Activated CD4-positive, alpha-beta T cell treated with anti-CD3 and anti-CD28 coated beads, Interleukin-2, amount 50 U/mL, for 48 hours (primary cell): Measurements from ENCODE around the gene MYO1A.
A peak's percentile ranks its signal among the peaks of the same experiment; 100 is the strongest.

Source experiments
- DNase-seq, 2 experiments: peaks; one replicate each; pipeline ENCODE4 v3.0.0-alpha.2; 2020

Gene MYO1A

GRCh38 chr12:57049890-57050289 is at the start of gene MYO1A:
Gene MYO1A, minus strand, starts transcription at chr12:57050129. Its CDS starts 1,806 bp downstream, at chr12:57048323.
- DNase-seq: no peak

- no peak for DNase-seq
Observed at GRCh38 chr12:57099047-57099714, 49.3 kb upstream of the MYO1A start.

GRCh38 chr12:57098546-57098945 is 48.6 kb upstream of the MYO1A start:
- no peak for DNase-seq

DNA sequence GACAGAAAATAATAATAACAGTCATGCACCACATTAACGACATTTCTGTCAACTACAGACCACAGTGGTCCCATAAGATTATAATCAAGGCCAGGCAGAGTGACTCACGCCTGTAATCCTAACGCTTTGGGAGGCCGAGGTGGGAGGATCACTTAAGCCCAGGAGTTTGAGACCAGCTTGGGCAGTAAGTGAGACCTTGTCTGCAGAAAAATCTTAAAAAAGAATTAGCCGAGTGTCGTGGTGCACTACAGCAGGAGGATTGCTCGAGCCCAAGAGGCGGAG is 47.6 kb upstream of the MYO1A start:
- no peak for DNase-seq

DNA sequence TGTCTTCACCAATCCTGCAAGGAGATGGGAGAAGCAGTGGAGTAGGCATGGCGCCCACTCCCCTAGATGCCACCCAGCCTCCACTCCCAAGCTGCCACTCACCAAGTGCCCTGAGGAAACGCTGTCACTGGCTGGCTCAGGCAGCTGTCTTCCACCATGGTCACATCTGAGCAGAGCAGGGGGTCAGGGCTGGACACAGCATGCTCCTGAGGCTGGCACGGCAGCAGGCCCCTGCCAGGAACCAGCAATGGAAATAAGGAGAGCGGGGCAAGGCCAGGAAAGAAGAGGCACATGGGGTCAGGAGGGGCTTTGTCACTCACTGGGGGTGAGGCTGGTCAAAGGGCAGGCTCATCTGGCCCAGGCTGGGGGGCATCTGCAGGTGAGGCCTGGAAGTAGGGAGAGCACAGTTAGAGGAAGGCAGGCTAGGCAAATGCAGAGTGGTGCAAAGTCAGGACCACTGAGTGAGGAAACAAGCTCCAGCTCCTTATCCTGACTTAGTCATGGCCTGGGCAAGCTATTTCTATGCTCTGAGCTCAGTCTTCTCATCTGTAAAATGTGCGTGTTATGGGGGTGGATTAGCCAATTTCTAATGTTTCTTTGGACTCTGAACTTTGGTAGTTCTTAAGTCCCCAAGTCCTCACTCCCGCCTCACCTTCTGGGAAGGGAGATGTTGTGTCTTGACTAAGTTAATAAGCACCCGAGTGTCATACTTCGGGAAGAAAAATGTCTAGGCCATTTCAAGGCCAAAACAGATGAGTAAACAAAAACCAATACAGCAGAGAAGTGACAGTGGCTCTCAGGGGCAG is 47.0 kb upstream of the MYO1A start:
- DNase-seq: no peak

DNA sequence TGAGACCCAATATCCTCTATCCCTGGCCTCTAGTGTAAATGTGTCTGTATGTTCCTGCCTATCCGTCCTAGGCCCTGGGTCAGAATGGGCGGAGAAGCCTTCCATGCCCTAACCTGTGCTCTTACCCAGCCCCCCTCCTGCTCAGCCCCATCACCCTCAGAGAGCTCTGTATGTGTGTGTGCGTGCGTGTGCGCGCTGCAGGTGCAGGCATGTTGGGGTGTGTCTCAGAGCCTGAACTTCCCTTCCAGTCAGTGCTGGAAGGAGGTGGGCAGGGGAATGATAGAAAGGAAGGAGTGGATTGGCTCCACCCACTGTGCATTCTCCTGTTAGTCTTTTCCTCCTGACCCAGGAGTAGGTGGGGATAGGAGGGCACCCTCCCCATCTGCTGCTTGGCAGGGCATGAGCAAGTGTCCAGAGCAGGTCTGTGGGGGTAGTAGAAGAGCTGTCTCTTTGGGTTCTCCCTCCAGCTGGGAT is 46.2 kb upstream of the MYO1A start:
- DNase-seq: no peak

DNA sequence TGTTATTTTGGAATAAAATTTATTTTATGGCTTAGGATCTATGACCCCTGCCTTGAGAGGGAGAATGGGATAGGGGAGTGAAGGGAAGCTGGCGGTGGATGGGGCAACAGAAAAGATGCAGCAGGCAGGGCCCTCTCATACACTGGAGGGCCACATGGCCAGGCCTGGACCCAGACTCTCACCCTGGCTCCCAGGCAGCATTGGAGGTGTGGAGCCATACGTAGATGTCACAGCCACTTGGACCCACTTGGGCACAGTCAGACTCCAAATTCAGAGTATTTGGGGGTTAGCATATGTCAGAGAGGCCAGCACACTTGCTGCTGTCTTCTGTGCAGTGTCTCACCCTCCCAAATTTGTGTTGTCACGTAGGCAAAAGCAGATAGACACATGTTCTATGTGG is 45.5 kb upstream of the MYO1A start:
- DNase-seq: no peak

DNA sequence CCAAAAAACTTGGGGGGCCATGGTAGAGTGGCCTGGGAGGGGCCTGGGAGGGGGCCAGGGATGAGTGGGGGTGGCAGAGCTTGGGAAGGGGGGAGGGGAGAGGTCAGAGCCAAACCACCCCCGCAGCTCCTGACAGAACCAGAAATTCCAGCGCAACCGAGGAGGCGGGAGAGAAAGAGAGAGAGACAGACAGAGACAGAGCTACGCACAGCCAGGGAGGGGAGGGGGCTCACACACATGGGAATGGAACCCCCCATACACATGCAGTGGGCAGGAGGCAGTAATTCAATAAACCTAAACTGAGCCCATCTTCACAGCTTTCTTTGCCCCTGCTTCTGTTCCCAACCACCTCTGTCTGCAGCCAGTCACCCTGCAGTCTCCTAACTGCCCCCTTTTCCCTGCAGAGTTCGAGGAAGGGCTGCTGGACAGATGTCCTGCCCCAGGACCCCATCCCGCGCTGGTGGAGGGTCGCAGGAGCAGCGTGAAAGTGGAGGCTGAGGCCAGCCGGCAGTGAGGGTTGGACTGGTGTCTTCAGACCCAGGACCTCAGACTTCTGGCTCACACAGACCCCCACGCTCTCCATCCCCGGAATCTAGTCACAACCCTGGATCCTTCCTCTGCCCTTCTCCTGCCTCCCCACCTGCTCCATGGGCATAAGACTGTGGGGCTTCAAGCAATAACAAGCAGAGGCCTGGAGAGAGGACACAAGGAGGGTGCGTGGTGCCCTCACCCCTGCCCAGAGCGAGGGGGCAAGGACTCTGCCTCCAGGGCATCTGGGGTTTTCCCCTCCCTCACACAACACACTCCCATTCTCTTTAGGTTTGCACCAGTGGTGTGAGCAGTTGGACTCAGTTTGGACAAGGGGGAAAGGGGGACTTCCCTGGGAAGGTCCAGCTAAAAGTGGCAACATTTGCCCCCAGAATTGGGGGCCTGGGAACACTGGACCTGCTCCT is 44.6 kb upstream of the MYO1A start:
- DNase-seq: no peak

DNA sequence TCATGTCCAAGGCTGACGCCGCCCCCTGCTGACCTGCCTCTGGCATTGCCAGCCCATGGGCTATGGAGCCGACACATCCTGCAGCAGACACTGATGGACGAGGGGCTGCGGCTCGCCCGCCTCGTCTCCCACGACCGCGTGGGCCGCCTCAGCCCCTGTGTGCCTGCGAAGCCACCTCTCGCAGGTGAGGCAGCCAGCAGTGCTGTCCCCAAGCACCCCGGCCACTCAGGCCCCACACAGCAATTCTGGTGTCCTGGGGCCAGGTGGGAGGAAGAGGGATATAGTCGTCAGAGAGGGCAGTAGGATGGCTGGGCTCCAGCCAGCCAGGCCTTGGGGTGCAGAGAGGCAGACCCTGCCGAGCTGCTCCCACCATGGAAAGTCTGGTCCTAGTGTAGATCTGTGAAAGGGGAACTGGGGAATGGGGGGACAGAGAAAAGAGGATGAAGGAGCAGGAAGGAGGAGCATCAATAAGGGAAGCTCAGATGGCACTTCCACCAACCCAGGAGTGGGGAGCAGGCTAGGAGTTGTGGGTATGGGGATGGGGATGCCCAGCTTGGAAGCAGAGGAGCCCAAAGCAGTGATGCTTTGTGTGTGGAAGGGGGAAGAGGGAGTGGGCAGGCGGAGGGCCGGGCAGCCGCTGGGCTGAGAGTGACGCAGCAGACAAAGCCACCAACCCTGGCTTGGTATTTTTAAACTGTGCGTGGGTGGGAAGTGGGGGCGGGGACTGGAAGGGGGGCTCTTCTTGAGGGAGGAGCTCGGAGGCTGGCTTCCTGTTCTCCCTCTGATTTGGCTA is 43.7 kb upstream of the MYO1A start:
- DNase-seq: peak; percentile 84

GRCh38 chr12:57092876-57093414 is 43.0 kb upstream of the MYO1A start:
- no peak for DNase-seq

- no peak for DNase-seq
Observed at GRCh38 chr12:57092529-57092862, 42.6 kb upstream of the MYO1A start.

GRCh38 chr12:57091638-57092528 is 42.0 kb upstream of the MYO1A start:
- DNase-seq: no peak

GRCh38 chr12:57090924-57091637 is 41.2 kb upstream of the MYO1A start:
- DNase-seq: no peak

GRCh38 chr12:57090490-57090889 is 40.6 kb upstream of the MYO1A start:
- DNase-seq: no peak

DNA sequence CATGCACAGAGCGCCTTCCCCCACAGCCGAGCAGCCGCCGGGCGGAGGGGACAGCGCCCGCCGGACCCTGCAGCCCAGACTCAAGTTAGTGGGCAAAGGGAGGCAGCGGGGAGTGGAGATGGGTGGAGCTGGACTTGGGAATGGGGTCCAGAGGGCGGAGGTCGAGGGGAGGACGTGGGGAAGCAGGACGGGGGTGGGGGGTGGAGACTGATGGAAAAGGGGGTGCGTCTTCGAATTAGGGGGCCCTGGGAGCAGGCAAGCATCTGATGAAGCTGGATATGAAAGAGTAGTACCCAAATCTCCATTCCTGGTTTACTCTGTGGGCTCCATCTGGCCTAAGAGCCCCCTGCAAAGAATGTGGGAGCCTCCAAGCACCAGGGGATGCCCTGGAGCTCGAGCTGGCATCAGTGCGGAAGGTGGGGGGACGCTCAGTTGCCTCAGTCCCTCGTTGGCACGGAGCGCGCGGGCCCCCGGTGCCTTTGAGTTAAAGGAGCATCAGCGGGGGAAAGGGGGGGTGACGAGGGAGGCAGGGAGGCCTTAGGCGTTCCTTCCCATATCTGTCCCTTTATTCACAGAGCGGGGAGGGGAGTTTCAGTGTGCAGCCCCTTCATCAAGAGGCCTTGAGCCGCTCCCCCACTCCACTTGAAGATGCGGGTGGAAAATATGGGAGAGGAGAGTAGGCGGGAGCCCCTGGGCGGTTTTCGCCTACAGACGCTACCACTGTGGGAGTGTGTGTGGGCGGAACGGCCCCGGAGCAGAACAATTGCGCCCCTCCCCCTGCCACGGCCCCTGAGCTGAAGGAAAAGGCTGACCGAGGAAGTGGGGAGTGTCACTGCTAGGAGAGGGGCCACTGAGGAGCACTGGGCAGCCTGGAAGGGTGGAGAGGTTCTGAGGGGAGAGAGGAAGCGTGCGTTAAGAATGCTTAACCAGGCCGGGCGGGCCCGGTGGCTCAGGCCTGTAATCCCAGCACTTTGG is 39.6 kb upstream of the MYO1A start:
- DNase-seq: peak; percentile 59 to 62

GRCh38 chr12:57088354-57089270 is 38.7 kb upstream of the MYO1A start, which contains the start of gene NAB2:
Gene NAB2, plus strand, starts transcription at chr12:57089114. Its CDS starts 158 bp downstream, at chr12:57089272.
- DNase-seq: peak; percentile 89 to 91

DNA sequence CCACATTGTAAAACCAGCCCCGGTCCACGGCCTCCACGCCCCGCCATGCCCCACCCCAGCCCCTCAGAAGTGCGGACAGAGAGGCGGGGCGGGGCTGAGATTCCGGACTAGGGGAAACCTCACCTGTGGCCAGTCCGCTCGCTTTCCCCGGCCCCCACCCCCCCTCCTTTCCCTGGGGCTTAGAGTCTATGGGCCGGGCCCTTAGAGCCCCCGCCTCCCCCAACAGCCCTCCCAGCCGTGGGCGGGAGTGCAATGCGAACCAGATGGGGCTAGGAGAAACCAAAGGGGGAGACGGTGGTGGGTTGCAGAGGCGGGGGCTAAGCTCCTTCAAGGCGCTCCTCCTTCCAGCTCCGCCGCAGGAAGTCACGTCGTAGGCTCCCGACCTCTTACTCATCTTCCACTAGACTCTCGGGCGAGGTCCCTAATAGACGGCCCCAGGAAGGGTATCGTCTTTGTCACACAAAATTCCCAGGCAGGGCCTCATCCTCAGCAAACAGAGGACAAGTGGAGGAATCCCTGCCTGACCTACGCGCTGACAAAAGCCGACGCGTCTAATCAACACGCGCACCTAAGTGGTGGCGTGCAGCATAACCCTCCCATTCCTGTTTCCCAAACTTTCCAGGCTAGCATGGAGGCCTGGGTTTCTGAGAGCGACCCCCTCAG is 37.9 kb upstream of the MYO1A start:
- DNase-seq: peak; percentile 88 to 91
